HTERT RPE-1 (cell line): ENCODE measurements around the gene CFAP46.

Source experiments
- in situ Hi-C: fragments of 300-500 bp; cut with MboI; formaldehyde crosslinking; loops from 4 replicates; pipeline ENCODE4 v1.14.3; 2020; ENCODE audit warnings: low sequenced_read_pairs

CFAP46 gene

GRCh38 chr10:132918617-132919373 is 23.6 kb downstream of the CFAP46 start:
- in situ Hi-C loops: no loop called here

- in situ Hi-C loops: no loop called here
Measured at GRCh38 chr10:132918264-132918616, 24.1 kb downstream of the CFAP46 start.

GRCh38 chr10:132916956-132917666 is 25.3 kb downstream of the CFAP46 start:
- in situ Hi-C loops: no loop called here

GRCh38 chr10:132916421-132916841 is 25.9 kb downstream of the CFAP46 start:
- in situ Hi-C loops: no loop called here

- in situ Hi-C loops: no loop called here
Measured at GRCh38 chr10:132915411-132915810, 27.0 kb downstream of the CFAP46 start.

GRCh38 chr10:132914732-132915131 is 27.6 kb downstream of the CFAP46 start:
- in situ Hi-C loops: no loop called here

- in situ Hi-C loops: no loop called here
Measured at GRCh38 chr10:132913559-132914115, 28.7 kb downstream of the CFAP46 start.

- in situ Hi-C loops: no loop called here
Measured at GRCh38 chr10:132912713-132913558, 29.4 kb downstream of the CFAP46 start.

GRCh38 chr10:132912225-132912712 is 30.1 kb downstream of the CFAP46 start:
- in situ Hi-C loops: no loop called here

GRCh38 chr10:132911786-132912097 is 30.6 kb downstream of the CFAP46 start:
- in situ Hi-C loops: no loop called here

GRCh38 chr10:132910901-132911785 is 31.2 kb downstream of the CFAP46 start:
- in situ Hi-C loops: no loop called here

GRCh38 chr10:132910186-132910880 is 32.0 kb downstream of the CFAP46 start:
- in situ Hi-C loops: no loop called here

- in situ Hi-C loops: no loop called here
Measured at GRCh38 chr10:132909491-132910071, 32.8 kb downstream of the CFAP46 start.

GRCh38 chr10:132908621-132909295 is 33.6 kb downstream of the CFAP46 start:
- in situ Hi-C loops: no loop called here

- in situ Hi-C loops: no loop called here
Measured at GRCh38 chr10:132907821-132908620, 34.3 kb downstream of the CFAP46 start.

- in situ Hi-C loops: no loop called here
Measured at GRCh38 chr10:132906836-132907235, 35.5 kb downstream of the CFAP46 start.

GRCh38 chr10:132906106-132906505 is 36.3 kb downstream of the CFAP46 start:
- in situ Hi-C loops: no loop called here

GRCh38 chr10:132905661-132906060 is 36.7 kb downstream of the CFAP46 start:
- in situ Hi-C loops: no loop called here
